WERI-Rb-1 (cell line): Measurements from ENCODE around the gene KCTD2.

Experiments used
- DNase-seq: peaks from one replicate; pipeline ENCODE4 v3.0.0-alpha.2; 2020
- H3K27ac ChIP-seq: fragments of 250-450 bp; sonication (Bioruptor Pico); 2 replicates; pipeline ENCODE4 v1.5.1; 2020; ENCODE audit warnings: mild to moderate bottlenecking, moderate library complexity
- H3K27me3 ChIP-seq: fragments of 250-450 bp; sonication (Bioruptor Pico); 2 replicates; pipeline ENCODE4 v1.5.1; 2021; ENCODE audit warnings: mild to moderate bottlenecking, low read depth, moderate library complexity; ENCODE audit not compliant: insufficient read depth, severe bottlenecking
- H3K36me3 ChIP-seq: fragments of 250-450 bp; sonication (Bioruptor Pico); 2 replicates; pipeline ENCODE4 v1.5.1; 2020; ENCODE audit warnings: mild to moderate bottlenecking, moderate library complexity
- H3K4me3 ChIP-seq: 2 replicates; pipeline ENCODE4 v1.5.1; 2011; ENCODE audit warnings: low read depth, mild to moderate bottlenecking, control low read depth, low read length
- H3K9me3 ChIP-seq: fragments of 250-450 bp; sonication (Bioruptor Pico); 2 replicates; pipeline ENCODE4 v1.5.1; 2021; ENCODE audit warnings: mild to moderate bottlenecking, moderate library complexity; ENCODE audit not compliant: severe bottlenecking
- CTCF ChIP-seq: IDR thresholded peaks from 2 replicates; pipeline ENCODE4 v1.5.1; 2011; ENCODE audit warnings: low read depth, mild to moderate bottlenecking, control low read depth, inconsistent platforms, low read length

The KCTD2 gene

GRCh38 chr17:75030161-75030560 lies 16.9 kb upstream of the KCTD2 start:
- H3K27me3 ChIP-seq: no peaks in the 10 kb centered on the region
- TF ChIP-seq CTCF: no peak
- DNase-seq: no peak
- peaks cover 23% of the 10 kb centered on the region for H3K9me3 ChIP-seq
- peaks cover 4% of the 10 kb centered on the region for H3K36me3 ChIP-seq
- H3K4me3 ChIP-seq: no peak overlapping the region
- H3K27ac ChIP-seq: no peak overlapping the region

- no peak overlapping the region for H3K27ac ChIP-seq
- H3K4me3 ChIP-seq: peak overlapping the region; percentile 80
- peak; percentile 84 for DNase-seq
- H3K27me3 ChIP-seq: no peaks in the 10 kb centered on the region
- peaks cover 4% of the 10 kb centered on the region for H3K36me3 ChIP-seq
- no peak for TF ChIP-seq CTCF
- H3K9me3 ChIP-seq: peaks cover 7% of the 10 kb centered on the region
These were observed 14.9 kb upstream of the KCTD2 start for GRCh38 chr17:75031972-75032719.

GRCh38 chr17:75032720-75033280 lies 14.2 kb upstream of the KCTD2 start:
- peak overlapping the region; percentile 94 for H3K27ac ChIP-seq
- H3K4me3 ChIP-seq: peak overlapping the region; percentile 80
- TF ChIP-seq CTCF: no peak
- H3K27me3 ChIP-seq: no peaks in the 10 kb centered on the region
- H3K9me3 ChIP-seq: peaks cover 7% of the 10 kb centered on the region
- peak; percentile 48 for DNase-seq
- H3K36me3 ChIP-seq: peaks cover 4% of the 10 kb centered on the region

GRCh38 chr17:75033346-75034235 lies 13.4 kb upstream of the KCTD2 start:
- Histone ChIP-seq H3K27me3 (no peaks in the 10 kb centered on the region), H3K9me3 (peaks cover 7% of the 10 kb centered on the region), H3K36me3 (peaks cover 10% of the 10 kb centered on the region), H3K27ac (peak overlapping the region; percentile 94), H3K4me3 (peak overlapping the region; percentile 80)
- DNase-seq: peak; percentile 98
- TF ChIP-seq CTCF: no peak

GRCh38 chr17:75034236-75034908 lies 12.7 kb upstream of the KCTD2 start:
- H3K36me3 ChIP-seq: peaks cover 17% of the 10 kb centered on the region
- 0 out of 2 replicates have a peak, but pooled peaks have one; percentile 11 for TF ChIP-seq CTCF
- H3K4me3 ChIP-seq: peak overlapping the region; percentile 80
- H3K27me3 ChIP-seq: no peaks in the 10 kb centered on the region
- peak; percentile 96 for DNase-seq
- peak overlapping the region; percentile 94 for H3K27ac ChIP-seq
- peaks cover 7% of the 10 kb centered on the region for H3K9me3 ChIP-seq
